HCT116 (cell line): ENCODE data around the gene AFDN. TPM values are rescaled to one million over a fixed set of nuclear protein-coding genes. Genes with fewer than 3 reads are reported as not detected.

ENCODE experiments used
- ATAC-seq: fragments of 200-7000 bp; cut with Tn5 transposase; 2 replicates; pipeline ENCODE4 v1.9.1; 2020; ENCODE audit warnings: mild to moderate bottlenecking, moderate library complexity
- BruUV-seq: library from RNA; stranded (reverse); fragments of 400-500 nt; replicated peaks from 2 replicates; lab custom pipeline; 2021; lab: Mats Ljungman, UMichigan
- CTCF ChIA-PET: fragments of 300-600 bp; sonication (Branson Sonifier 250); formaldehyde crosslinking; loops from one replicate; lab custom pipeline; 2021; ENCODE audit warnings: antibody characterized with exemption; lab: Charles Lee
- POLR2A ChIA-PET: fragments of 300-600, 350-600 bp; sonication (Branson Sonifier 250); formaldehyde crosslinking; loops from one replicate; lab custom pipeline; 2021; ENCODE audit warnings: antibody characterized with exemption; lab: Charles Lee
- RAD21 ChIA-PET, 2 experiments: fragments of 300-600 bp; sonication (Branson Sonifier 250); formaldehyde crosslinking; loops; one replicate each; lab custom pipeline; 2023; ENCODE audit warnings: low total read pairs in 2 of 2; ENCODE audit not compliant: uncharacterized antibody in 2 of 2, unreplicated experiment in 2 of 2, low non-redundant PET in 1 of 2; lab: Charles Lee
- DNase-seq: peaks from one replicate; pipeline ENCODE4 v3.0.0-alpha.2; 2010; ENCODE audit warnings: low read depth, low spot score
- H2AFZ ChIP-seq: fragments of 200-600 bp; shearing (Covaris generic), sonication (generic); 2 replicates; pipeline ENCODE4 v1.6.1; 2017; ENCODE audit warnings: low read depth, mixed run types, mixed read lengths, antibody characterized with exemption, low read length; ENCODE audit not compliant: poor library complexity, severe bottlenecking
- H3K27ac ChIP-seq: 2 replicates; pipeline ENCODE4 v1.5.1; 2012; ENCODE audit warnings: low read depth, low read length
- H3K27me3 ChIP-seq: fragments of 200-600 bp; sonication (generic); 2 replicates; pipeline ENCODE4 v1.6.1; 2016; ENCODE audit warnings: mixed run types, low read length, mixed read lengths; ENCODE audit not compliant: insufficient read depth
- H3K36me3 ChIP-seq, 2 experiments: fragments of 200-500 bp in 1 of 2; fragments of 200-600 bp in 1 of 2; sonication (Bioruptor generic) in 1 of 2; sonication (generic) in 1 of 2; 2 replicates each; pipeline versions ENCODE4 v1.5.1 to v1.6.1; 2014 to 2016; ENCODE audit warnings: low read length in 2 of 2, inconsistent platforms in 1 of 2, mixed read lengths in 1 of 2, mixed run types in 1 of 2; ENCODE audit not compliant: insufficient read depth in 2 of 2, control insufficient read depth in 1 of 2
- H3K4me1 ChIP-seq, 2 experiments: fragments of 200-600 bp in 1 of 2; sonication (generic) in 1 of 2; 2 replicates each; pipeline versions ENCODE4 v1.5.1 to v1.6.1; 2012 to 2017; ENCODE audit warnings: low read length in 2 of 2, inconsistent platforms in 1 of 2, mild to moderate bottlenecking in 1 of 2, mixed read lengths in 1 of 2, mixed run types in 1 of 2, moderate library complexity in 1 of 2; ENCODE audit not compliant: insufficient read depth in 2 of 2, control insufficient read depth in 1 of 2
- H3K4me2 ChIP-seq: fragments of 200-600 bp; sonication (generic); 2 replicates; pipeline ENCODE4 v1.6.1; 2017; ENCODE audit warnings: mixed run types, low read length, mixed read lengths
- H3K4me3 ChIP-seq, 2 experiments: fragments of 200-600 bp in 1 of 2; sonication (generic) in 1 of 2; replicated peaks in 1 of 2; 2 replicates each; pipeline ENCODE4 v1.5.1; 2011 to 2016; ENCODE audit warnings: low read length in 2 of 2, control low read depth in 1 of 2, low read depth in 1 of 2, mild to moderate bottlenecking in 1 of 2, mixed read lengths in 1 of 2, mixed run types in 1 of 2
- H3K79me2 ChIP-seq: fragments of 200-600 bp; sonication (generic); 2 replicates; pipeline ENCODE4 v1.6.1; 2017; ENCODE audit warnings: mild to moderate bottlenecking, mixed run types, low read length, moderate library complexity, mixed read lengths; ENCODE audit not compliant: insufficient read depth
- H3K9ac ChIP-seq: fragments of 200-600 bp; sonication (generic); 2 replicates; pipeline ENCODE4 v1.6.1; 2016; ENCODE audit warnings: low read length, mixed read lengths
- H3K9me2 ChIP-seq: fragments of 200-600 bp; sonication (generic), shearing (Covaris generic); 2 replicates; pipeline ENCODE4 v1.6.1; 2017; ENCODE audit warnings: mixed run types, mild to moderate bottlenecking, moderate library complexity; ENCODE audit not compliant: insufficient read depth
- H3K9me3 ChIP-seq, 2 experiments: fragments of 200-500 bp in 1 of 2; fragments of 200-600 bp in 1 of 2; sonication (Bioruptor generic) in 1 of 2; sonication (generic) in 1 of 2; 2 replicates each; pipeline ENCODE4 v1.6.1; 2014 to 2017; ENCODE audit warnings: low read length in 2 of 2, mixed read lengths in 2 of 2, inconsistent platforms in 1 of 2, low read depth in 1 of 2, mild to moderate bottlenecking in 1 of 2, mixed run types in 1 of 2, moderate library complexity in 1 of 2; ENCODE audit not compliant: control insufficient read depth in 1 of 2, insufficient read depth in 1 of 2
- H4K20me1 ChIP-seq: fragments of 200-600 bp; sonication (generic), shearing (Covaris generic); 2 replicates; pipeline ENCODE4 v1.6.1; 2017; ENCODE audit warnings: mixed run types, mild to moderate bottlenecking, moderate library complexity; ENCODE audit not compliant: insufficient read depth
- ATF3 ChIP-seq: IDR thresholded peaks from 2 replicates; pipeline ENCODE4 v1.6.1; 2012
- CTCF ChIP-seq, 3 experiments: fragments of 200-600 bp in 1 of 3; sonication (generic) in 1 of 3; IDR thresholded peaks in 2 of 3; conservative IDR thresholded peaks in 1 of 3; 2 replicates each; pipeline ENCODE4 v1.5.1; 2012 to 2017; ENCODE audit warnings: low read depth in 2 of 3, low read length in 2 of 3, antibody characterized with exemption in 1 of 3, borderline replicate concordance in 1 of 3, control low read depth in 1 of 3, mild to moderate bottlenecking in 1 of 3, mixed read lengths in 1 of 3, mixed run types in 1 of 3, moderate library complexity in 1 of 3; ENCODE audit not compliant: insufficient read depth in 1 of 3
- EGR1 ChIP-seq: IDR thresholded peaks from 2 replicates; pipeline ENCODE4 v1.6.1; 2012; ENCODE audit warnings: low read depth
- ELF1 ChIP-seq: IDR thresholded peaks from 2 replicates; pipeline ENCODE4 v1.6.1; 2012; ENCODE audit warnings: low read depth, borderline replicate concordance
- EZH2phosphoT487 ChIP-seq: fragments of 200-600 bp; IDR thresholded peaks from 2 replicates; pipeline ENCODE4 v1.6.1; 2018; ENCODE audit warnings: antibody characterized with exemption, borderline replicate concordance
- JUND ChIP-seq: IDR thresholded peaks from 2 replicates; pipeline ENCODE4 v1.6.1; 2012
- MAX ChIP-seq: IDR thresholded peaks from 2 replicates; pipeline ENCODE4 v1.6.1; 2012
- POLR2AphosphoS5 ChIP-seq: IDR thresholded peaks from 2 replicates; pipeline ENCODE4 v1.6.1; 2011; ENCODE audit warnings: mild to moderate bottlenecking, low read depth, low read length, moderate library complexity
- RAD21 ChIP-seq: IDR thresholded peaks from 2 replicates; pipeline ENCODE4 v1.6.1; 2012; ENCODE audit warnings: low read depth, mild to moderate bottlenecking
- SIN3A ChIP-seq: IDR thresholded peaks from 2 replicates; pipeline ENCODE4 v1.6.1; 2012; ENCODE audit warnings: low read depth
- SRF ChIP-seq: IDR thresholded peaks from 2 replicates; pipeline ENCODE4 v1.6.1; 2012; ENCODE audit warnings: low read depth
- ZFX ChIP-seq: fragments of 450-650 bp; IDR thresholded peaks from 2 replicates; pipeline ENCODE4 v1.6.1; 2017
- ZNF274 ChIP-seq: fragments of 200-500 bp; sonication (Bioruptor generic); IDR thresholded peaks from 2 replicates; pipeline ENCODE4 v1.6.1; 2014; ENCODE audit warnings: mild to moderate bottlenecking, low read depth, low read length, inconsistent platforms
- intact Hi-C: fragments of 100-400 bp; cut with micrococcal nuclease; formaldehyde crosslinking; loops from 2 replicates; pipeline ENCODE4 v1.10.0; 2022
- total RNA-seq: library from RNA; stranded (reverse); gene quantifications from one replicate; pipeline ENCODE4 v1.2.1, GENCODE V29; 2021; ENCODE audit not compliant: unreplicated experiment

AFDN gene
- total RNA-seq, 1 experiment from 2014 or later: 59.4 TPM

GRCh38 chr6:167863897-167864296 lies 37.2 kb downstream of the AFDN start:
- Histone ChIP-seq H2AFZ (no peak overlapping the region), H3K4me2 (no peak overlapping the region), H3K9me2 (peaks cover 3% of the 10 kb centered on the region; the same call in 1 of the 2 replicates), H3K36me3 (no peaks in the 10 kb centered on the region), H3K27ac (no peak overlapping the region), H3K4me1 (no peaks in the 10 kb centered on the region), H3K9ac (no peak overlapping the region), H3K9me3 (no peaks in the 10 kb centered on the region), H3K79me2 (peaks cover 61% of the 10 kb centered on the region), H4K20me1 (peaks cover under 1% of the 10 kb centered on the region; the same call in 1 of the 2 replicates), H3K4me3 (no peak overlapping the region), H3K27me3 (no peaks in the 10 kb centered on the region)
- no TSS peak for BruUV-seq
- TF ChIP-seq POLR2AphosphoS5 (no peak), CTCF (IDR thresholded peaks at IDR 0.05 in 2 of 3, conservative IDR thresholded peaks at IDR 0.05 in 1 of 3; ENCODE audit: borderline replicate concordance in 1 of 3, insufficient read depth in 1 of 3, low read depth in 2 of 3, low read length in 2 of 3) (no peak), RAD21 (no peak), JUND (no peak), ZNF274 (no peak), EGR1 (no peak), ZFX (no peak), ATF3 (no peak), MAX (no peak), SRF (no peak), EZH2phosphoT487 (no peak), ELF1 (no peak), SIN3A (no peak)
- CTCF ChIA-PET: no interaction called here
- no peak for DNase-seq
- POLR2A ChIA-PET: no interaction called here
- intact Hi-C loops: no loop called here
- ATAC-seq: no peak
- RAD21 ChIA-PET: no interaction called here
